ENCODE results near the gene WDR82. TPM values are rescaled to one million over a fixed set of nuclear protein-coding genes. Genes with fewer than 3 reads are reported as not detected.
"Not testable (repeated sequence)": the region's sequence is repeated elsewhere in the genome, so short reads cannot be mapped to it uniquely, and the experiment has no call there.

WDR82 gene
- total RNA-seq, 1 donor from 2014 or later, result 93.1 TPM

DNA sequence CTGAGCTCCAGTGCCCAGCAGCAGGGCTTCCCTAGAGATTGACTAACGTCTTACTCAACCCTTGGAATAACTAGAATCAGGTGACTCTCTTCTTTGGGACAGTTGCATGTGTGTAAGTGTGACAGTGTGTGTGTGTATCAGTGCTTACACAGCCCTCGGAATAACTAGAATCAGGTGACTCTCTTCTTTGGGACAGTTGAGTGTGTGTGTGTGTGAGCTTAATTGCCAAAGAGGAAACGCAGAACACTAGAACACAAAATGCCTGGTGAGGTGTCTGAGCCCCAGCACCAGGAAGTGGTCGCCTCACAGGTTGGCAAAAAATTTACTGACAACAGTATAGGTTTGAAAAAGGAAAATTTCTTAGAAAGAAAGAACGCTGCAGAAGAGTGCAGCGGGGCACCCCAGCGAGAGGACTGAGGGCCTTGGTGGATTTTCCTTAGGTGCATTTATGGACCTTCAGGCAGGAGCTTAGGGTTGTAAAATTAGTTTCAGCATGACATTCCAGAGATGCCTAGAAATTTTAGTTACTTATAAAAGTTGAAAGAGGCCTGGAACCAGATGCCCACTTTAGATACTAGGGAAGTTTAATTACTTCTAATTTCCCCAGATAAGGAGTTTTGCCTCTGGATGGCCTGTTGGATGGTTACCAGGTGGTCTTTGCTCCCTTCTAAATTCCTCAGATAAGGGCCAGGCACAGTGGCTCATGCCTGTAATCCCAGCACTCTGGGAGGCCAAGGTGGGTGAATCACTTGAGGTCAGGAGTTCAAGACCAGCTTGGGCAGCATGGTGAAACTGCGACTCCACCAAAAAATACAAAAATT, 3.7 kb upstream of the WDR82 start:
- Mint-ChIP-seq H3K4me3 (ENCODE audit: low read depth) (no peak overlapping the region), H3K27me3 (no peaks in the 10 kb centered on the region)

DNA sequence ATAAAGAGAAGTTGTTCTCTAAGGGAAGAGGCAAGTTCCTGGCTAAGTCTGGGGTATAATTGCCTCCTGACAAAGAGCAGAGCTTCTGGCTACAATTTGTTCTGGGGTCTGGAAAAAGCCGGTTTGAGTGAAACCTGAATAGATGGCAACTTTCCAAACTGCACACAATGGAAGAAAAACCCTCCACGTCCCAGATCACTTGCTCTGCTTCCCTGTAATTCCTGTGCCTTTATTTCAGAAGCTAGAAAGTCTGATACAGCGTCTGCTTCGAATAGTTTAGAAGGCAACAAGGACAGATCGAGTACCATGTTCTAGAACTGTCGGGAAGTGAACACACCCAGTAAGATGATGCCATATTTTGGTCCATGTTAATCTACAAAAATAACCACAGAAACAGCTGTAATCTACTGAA, 1.6 kb upstream of the WDR82 start:
- Mint-ChIP-seq H3K4me1 (ENCODE audit: low read depth) (peaks cover 51% of the 10 kb centered on the region), H3K9me3 (ENCODE audit: low read depth) (no peaks in the 10 kb centered on the region), H3K36me3 (ENCODE audit: insufficient read depth) (peaks cover 7% of the 10 kb centered on the region), H3K4me3 (ENCODE audit: low read depth) (peak overlapping the region; percentile 16), H3K27ac (peak overlapping the region; percentile 99), H3K27me3 (no peaks in the 10 kb centered on the region)
- no peak for DNase-seq (ENCODE audit: low spot score, unreplicated experiment)
- TF ChIP-seq, protein P1, sequence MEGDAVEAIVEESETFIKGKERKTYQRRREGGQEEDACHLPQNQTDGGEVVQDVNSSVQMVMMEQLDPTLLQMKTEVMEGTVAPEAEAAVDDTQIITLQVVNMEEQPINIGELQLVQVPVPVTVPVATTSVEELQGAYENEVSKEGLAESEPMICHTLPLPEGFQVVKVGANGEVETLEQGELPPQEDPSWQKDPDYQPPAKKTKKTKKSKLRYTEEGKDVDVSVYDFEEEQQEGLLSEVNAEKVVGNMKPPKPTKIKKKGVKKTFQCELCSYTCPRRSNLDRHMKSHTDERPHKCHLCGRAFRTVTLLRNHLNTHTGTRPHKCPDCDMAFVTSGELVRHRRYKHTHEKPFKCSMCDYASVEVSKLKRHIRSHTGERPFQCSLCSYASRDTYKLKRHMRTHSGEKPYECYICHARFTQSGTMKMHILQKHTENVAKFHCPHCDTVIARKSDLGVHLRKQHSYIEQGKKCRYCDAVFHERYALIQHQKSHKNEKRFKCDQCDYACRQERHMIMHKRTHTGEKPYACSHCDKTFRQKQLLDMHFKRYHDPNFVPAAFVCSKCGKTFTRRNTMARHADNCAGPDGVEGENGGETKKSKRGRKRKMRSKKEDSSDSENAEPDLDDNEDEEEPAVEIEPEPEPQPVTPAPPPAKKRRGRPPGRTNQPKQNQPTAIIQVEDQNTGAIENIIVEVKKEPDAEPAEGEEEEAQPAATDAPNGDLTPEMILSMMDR (IDR thresholded peaks at IDR 0.05; ENCODE audit: unreplicated experiment), result no peak

More for the DNA sequence above, 3.7 kb upstream of the WDR82 start:
- H3K36me3 Mint-ChIP-seq (ENCODE audit: insufficient read depth), result peaks cover 4% of the 10 kb centered on the region
- TF ChIP-seq, protein P1 (IDR thresholded peaks at IDR 0.05; ENCODE audit: unreplicated experiment), result no peak
- peak overlapping the region; percentile 90 for H3K27ac Mint-ChIP-seq
- DNase-seq (ENCODE audit: low spot score, unreplicated experiment), result no peak
- H3K9me3 Mint-ChIP-seq (ENCODE audit: low read depth), result no peaks in the 10 kb centered on the region
- peaks cover 42% of the 10 kb centered on the region for H3K4me1 Mint-ChIP-seq (ENCODE audit: low read depth)

DNA sequence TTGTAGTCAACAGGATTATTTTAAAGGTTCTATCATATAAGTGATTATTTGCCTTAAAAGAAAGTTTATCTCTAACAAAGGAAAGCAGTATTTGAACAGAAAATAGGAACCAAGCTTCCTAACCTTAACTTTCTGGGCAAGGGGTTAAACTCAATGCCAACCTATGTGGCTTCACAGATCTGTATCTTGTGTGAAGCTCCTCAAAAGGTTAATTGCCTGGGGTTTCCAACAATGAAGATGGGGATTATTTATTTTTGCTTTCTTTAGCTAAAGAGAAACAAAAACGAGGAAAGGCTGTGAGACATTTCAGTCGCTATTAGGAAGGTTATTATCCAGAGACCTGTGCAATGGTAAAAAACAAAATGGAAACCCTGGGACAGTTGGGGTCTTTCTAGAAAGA, 1.1 kb upstream of the WDR82 start:
- Mint-ChIP-seq H3K4me1 (ENCODE audit: low read depth) (peaks cover 49% of the 10 kb centered on the region), H3K36me3 (ENCODE audit: insufficient read depth) (peaks cover 7% of the 10 kb centered on the region)

DNA sequence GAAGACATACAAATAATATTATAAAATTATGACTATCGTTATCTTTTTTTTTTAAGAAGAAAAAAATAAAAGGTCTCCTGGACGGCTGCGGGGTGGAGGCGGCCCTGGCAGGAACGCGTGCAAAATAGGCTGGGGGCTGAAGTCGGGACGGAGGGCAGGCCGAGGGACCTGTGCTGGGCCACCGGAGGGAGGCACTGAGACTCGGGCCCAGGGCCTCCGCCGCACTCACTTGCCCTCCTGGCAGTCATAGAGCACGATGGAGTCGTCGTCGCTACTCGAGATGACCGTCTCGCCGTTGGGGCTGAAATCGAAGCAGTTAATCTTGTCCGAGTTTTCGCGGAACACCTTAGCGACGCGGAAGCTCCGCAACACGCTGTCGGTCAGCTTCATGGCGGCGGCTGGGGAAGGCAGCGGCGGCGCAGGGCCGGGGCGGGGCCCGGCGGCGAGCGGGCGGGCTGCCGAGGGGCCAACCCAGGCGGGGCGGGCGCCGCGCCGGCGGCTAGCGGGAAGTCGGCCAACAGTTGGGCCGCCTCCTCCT, 408 bp downstream of the WDR82 start:
- peak overlapping the region; percentile 99 for H3K27ac Mint-ChIP-seq
- no peak for DNase-seq (ENCODE audit: low spot score, unreplicated experiment)
- peaks cover 15% of the 10 kb centered on the region for H3K36me3 Mint-ChIP-seq (ENCODE audit: insufficient read depth)
- peaks cover 43% of the 10 kb centered on the region for H3K4me1 Mint-ChIP-seq (ENCODE audit: low read depth)
- peak overlapping the region; percentile 95 for H3K4me3 Mint-ChIP-seq (ENCODE audit: low read depth)
- TF ChIP-seq, protein P1 (IDR thresholded peaks at IDR 0.05; ENCODE audit: unreplicated experiment), result peak; percentile 54
- H3K27me3 Mint-ChIP-seq, result no peaks in the 10 kb centered on the region
- no peaks in the 10 kb centered on the region for H3K9me3 Mint-ChIP-seq (ENCODE audit: low read depth)

More for the DNA sequence above, 1.1 kb upstream of the WDR82 start:
- H3K9me3 Mint-ChIP-seq (ENCODE audit: low read depth), result no peaks in the 10 kb centered on the region
- peak overlapping the region; percentile 95 for H3K4me3 Mint-ChIP-seq (ENCODE audit: low read depth)
- no peaks in the 10 kb centered on the region for H3K27me3 Mint-ChIP-seq
- DNase-seq (ENCODE audit: low spot score, unreplicated experiment), result no peak
- peak overlapping the region; percentile 99 for H3K27ac Mint-ChIP-seq
- TF ChIP-seq, protein P1 (IDR thresholded peaks at IDR 0.05; ENCODE audit: unreplicated experiment), result no peak

DNA sequence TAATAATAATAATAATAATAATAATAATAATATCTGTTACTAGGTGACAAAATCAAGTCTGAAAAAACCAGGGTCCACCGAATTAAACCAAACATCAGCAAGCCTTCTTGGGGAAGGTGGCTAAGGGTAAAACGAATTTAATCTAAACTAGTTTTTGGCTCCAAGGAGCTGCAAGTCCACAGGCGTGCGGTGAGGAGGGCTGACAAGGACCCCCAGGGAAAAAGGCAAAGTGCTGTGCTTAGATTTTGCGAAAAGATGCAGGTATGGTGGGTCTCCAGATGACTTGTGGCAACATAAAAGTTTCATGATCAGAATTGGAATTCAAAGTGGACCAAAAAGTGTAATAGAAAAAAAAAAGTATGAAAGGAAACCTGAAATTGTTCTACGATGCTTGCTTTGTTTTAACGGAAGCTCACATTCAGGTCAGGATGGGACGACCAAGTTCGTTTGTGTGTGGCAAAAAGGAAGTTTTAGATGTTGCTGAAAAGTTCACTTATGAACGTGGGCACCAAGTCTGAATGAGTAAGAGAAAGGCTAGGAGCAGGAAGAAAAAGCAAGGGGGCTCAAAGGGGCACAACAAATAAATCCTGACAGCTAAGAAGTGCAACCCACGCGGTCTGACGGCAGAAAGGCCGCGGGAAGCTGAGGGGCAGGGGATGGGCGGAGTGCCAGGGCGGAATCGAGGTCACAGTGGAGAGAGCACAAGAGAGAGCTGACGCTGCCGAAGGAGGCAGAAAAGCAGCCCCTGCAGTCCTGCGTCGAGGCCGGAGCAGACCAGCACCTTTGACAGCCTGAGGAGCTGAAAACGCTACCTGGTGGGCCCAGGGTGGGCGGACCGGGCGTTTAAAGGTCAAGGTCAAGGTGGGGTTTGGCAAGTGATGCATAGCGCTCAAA, 1.1 kb downstream of the WDR82 start:
- Mint-ChIP-seq H3K4me3 (ENCODE audit: low read depth) (peak overlapping the region; percentile 95), H3K27me3 (no peaks in the 10 kb centered on the region), H3K9me3 (ENCODE audit: low read depth) (no peaks in the 10 kb centered on the region), H3K27ac (peak overlapping the region; percentile 95), H3K4me1 (ENCODE audit: low read depth) (peaks cover 44% of the 10 kb centered on the region), H3K36me3 (ENCODE audit: insufficient read depth) (peaks cover 18% of the 10 kb centered on the region)
- no peak for DNase-seq (ENCODE audit: low spot score, unreplicated experiment)
- TF ChIP-seq, protein P1 (IDR thresholded peaks at IDR 0.05; ENCODE audit: unreplicated experiment), result no peak

DNA sequence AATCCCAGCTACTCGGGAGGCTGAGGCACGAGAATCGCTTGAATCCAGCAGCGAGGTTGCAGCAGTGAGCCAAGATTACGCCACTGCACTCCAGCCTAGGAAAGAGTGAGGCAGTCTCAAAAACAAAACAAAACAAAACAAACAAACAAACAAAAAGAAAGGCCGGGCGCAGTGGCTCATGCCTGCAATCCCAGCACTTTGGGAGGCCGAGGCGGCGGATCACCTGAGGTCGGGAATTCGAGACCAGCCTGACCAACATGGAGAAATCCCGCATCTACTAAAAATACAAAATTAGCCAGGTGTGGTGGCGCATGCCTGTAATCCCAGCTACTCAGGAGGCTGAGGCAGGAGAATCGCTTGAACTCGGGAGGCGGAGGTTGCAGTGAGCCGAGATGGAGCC, 3.7 kb downstream of the WDR82 start:
- H3K9me3 Mint-ChIP-seq (ENCODE audit: low read depth); H3K4me3 Mint-ChIP-seq (ENCODE audit: low read depth); DNase-seq (ENCODE audit: low spot score, unreplicated experiment); H3K27me3 Mint-ChIP-seq: not testable (repeated sequence)
- peaks cover 38% of the 10 kb centered on the region for H3K4me1 Mint-ChIP-seq (ENCODE audit: low read depth)
- peak overlapping the region; percentile 73 for H3K27ac Mint-ChIP-seq
- H3K36me3 Mint-ChIP-seq (ENCODE audit: insufficient read depth), result peaks cover 19% of the 10 kb centered on the region

All from progenitor cell of endocrine pancreas (in vitro differentiated cells).